HepG2 (cell line): ENCODE results near the gene FIBCD1. TPM values are rescaled to one million over a fixed set of nuclear protein-coding genes. Genes with fewer than 3 reads are reported as not detected.

ENCODE experiments used
- ATAC-seq: fragments of 200-7000 bp; cut with Tn5 transposase; 3 replicates; pipeline ENCODE4 v1.9.1; 2020; ENCODE audit warnings: mild to moderate bottlenecking, moderate library complexity
- BruUV-seq: library from RNA; stranded (reverse); fragments of 400-500 nt; replicated peaks from 2 replicates; lab custom pipeline; 2021; lab: Mats Ljungman, UMichigan
- CTCF ChIA-PET: fragments of 300-600 bp; formaldehyde crosslinking; extraction: SDS; loops from one replicate; lab custom pipeline; 2021; ENCODE audit warnings: low total read pairs, inconsistent platforms, low intra/inter-chr PET ratio; lab: Yijun Ruan, JAX
- POLR2A ChIA-PET: fragments of 350-600 bp; sonication (Branson Sonifier 250); formaldehyde crosslinking; loops from one replicate; lab custom pipeline; 2020; ENCODE audit warnings: antibody characterized with exemption, inconsistent platforms; lab: Yijun Ruan, JAX
- DNase-seq: peaks from one replicate; pipeline ENCODE4 v3.0.0-alpha.2; 2015; ENCODE audit warnings: low spot score
- FAIRE-seq: peaks from 3 replicates; lab custom pipeline; 2011; peaks lifted over from hg19 to GRCh38; lab: Jason Lieb, UNC
- H2AFZ ChIP-seq: one replicate; pipeline ENCODE4 v1.6.1; 2011; ENCODE audit warnings: low read length, inconsistent platforms
- H3K27ac ChIP-seq: fragments of 300-600 bp; 3 replicates; pipeline ENCODE4 v1.8.0; 2011; ENCODE audit warnings: mixed run types, mild to moderate bottlenecking, mixed read lengths, low read length, inconsistent platforms; ENCODE audit not compliant: insufficient read depth; ENCODE audit errors: extremely low read length
- H3K27me3 ChIP-seq, 2 experiments: fragments of 200-600 bp in 1 of 2; 2 replicates in 1 of 2; 3 replicates in 1 of 2; pipeline versions ENCODE4 v1.6.0 to v1.8.0; 2011; ENCODE audit warnings: low read length in 2 of 2, mild to moderate bottlenecking in 2 of 2, moderate library complexity in 2 of 2, inconsistent platforms in 1 of 2; ENCODE audit not compliant: insufficient read depth in 2 of 2, control insufficient read depth in 1 of 2
- H3K36me3 ChIP-seq, 2 experiments: fragments of 200-600 bp in 1 of 2; replicated peaks in 1 of 2; 2 replicates in 1 of 2; 3 replicates in 1 of 2; pipeline versions ENCODE4 v1.5.1 to v1.8.0; 2011; ENCODE audit warnings: low read length in 2 of 2, inconsistent platforms in 1 of 2; ENCODE audit not compliant: insufficient read depth in 2 of 2, control insufficient read depth in 1 of 2
- H3K4me1 ChIP-seq: 2 replicates; pipeline ENCODE4 v1.5.1; 2012; ENCODE audit warnings: low read length, inconsistent platforms; ENCODE audit not compliant: insufficient read depth
- H3K4me2 ChIP-seq: 2 replicates; pipeline ENCODE4 v1.6.0; 2011; ENCODE audit warnings: low read depth, low read length, inconsistent platforms
- H3K4me3 ChIP-seq, 3 experiments: fragments of 200-600 bp in 1 of 3; sonication (generic), shearing (Covaris generic) in 1 of 3; replicated peaks in 1 of 3; 2 replicates each; pipeline ENCODE4 v1.5.1; 2011 to 2016; ENCODE audit warnings: low read length in 3 of 3, inconsistent platforms in 2 of 3, low read depth in 2 of 3, mild to moderate bottlenecking in 2 of 3, control low read depth in 1 of 3, mixed read lengths in 1 of 3; ENCODE audit not compliant: insufficient read depth in 1 of 3
- H3K79me2 ChIP-seq: one replicate; pipeline ENCODE4 v1.6.1; 2011; ENCODE audit warnings: low read length, inconsistent platforms; ENCODE audit not compliant: insufficient read depth
- H3K9ac ChIP-seq: 2 replicates; pipeline ENCODE4 v1.6.0; 2011; ENCODE audit warnings: mild to moderate bottlenecking, low read depth, low read length, inconsistent platforms; ENCODE audit not compliant: insufficient read depth
- H3K9me3 ChIP-seq: 2 replicates; pipeline ENCODE4 v1.5.1; 2012; ENCODE audit warnings: mild to moderate bottlenecking, low read length
- H4K20me1 ChIP-seq: 2 replicates; pipeline ENCODE4 v1.6.0; 2011; ENCODE audit warnings: inconsistent platforms, mild to moderate bottlenecking, low read length, moderate library complexity; ENCODE audit not compliant: insufficient read depth
- EP300 ChIP-seq, 3 experiments: sonication (generic) in 1 of 3; formaldehyde crosslinking in 1 of 3; IDR thresholded peaks; 2 replicates each; pipeline versions ENCODE4 v1.5.1 to v1.6.1; 2011 to 2020; ENCODE audit warnings: low read depth in 2 of 3, low read length in 2 of 3, borderline replicate concordance in 1 of 3, improper control_type of control experiment in 1 of 3, mild to moderate bottlenecking in 1 of 3, missing genetic modification reagents in 1 of 3, moderate library complexity in 1 of 3
- ESRRA ChIP-seq: sonication (generic); formaldehyde crosslinking; IDR thresholded peaks from 2 replicates; pipeline ENCODE4 v1.5.1; 2020; ENCODE audit warnings: mild to moderate bottlenecking, low read depth, missing genetic modification reagents
- FIP1L1 ChIP-seq: fragments of 200-400 bp; formaldehyde crosslinking; IDR thresholded peaks from 2 replicates; pipeline ENCODE4 v1.6.1; 2018; ENCODE audit warnings: low read depth, mild to moderate bottlenecking, low read length, moderate library complexity, borderline replicate concordance; ENCODE audit not compliant: insufficient read depth
- RBFOX2 ChIP-seq: fragments of 200-400 bp; formaldehyde crosslinking; IDR thresholded peaks from 2 replicates; pipeline ENCODE4 v1.6.1; 2017; ENCODE audit warnings: low read depth, mild to moderate bottlenecking, low read length
- SETDB1 ChIP-seq: sonication (generic); formaldehyde crosslinking; IDR thresholded peaks from 2 replicates; pipeline ENCODE4 v1.5.1; 2020; ENCODE audit warnings: missing genetic modification reagents, mild to moderate bottlenecking, borderline replicate concordance
- ZBTB42 ChIP-seq: sonication (generic); formaldehyde crosslinking; IDR thresholded peaks from 2 replicates; pipeline ENCODE4 v1.5.0; 2020; ENCODE audit warnings: mild to moderate bottlenecking, missing genetic modification reagents
- ZNF329 ChIP-seq: sonication (generic); formaldehyde crosslinking; IDR thresholded peaks from 2 replicates; pipeline ENCODE4 v1.9.0; 2021; ENCODE audit warnings: low read depth, mild to moderate bottlenecking, missing genetic modification reagents
- ZNF383 ChIP-seq: sonication (generic); formaldehyde crosslinking; IDR thresholded peaks from 2 replicates; pipeline ENCODE4 v1.4.0; 2020; ENCODE audit warnings: missing genetic modification reagents, mild to moderate bottlenecking, borderline replicate concordance
- ZNF891 ChIP-seq: sonication (generic); formaldehyde crosslinking; IDR thresholded peaks from 2 replicates; pipeline ENCODE4 v1.5.0; 2020; ENCODE audit warnings: mild to moderate bottlenecking, missing genetic modification reagents
- WGBS: methylation state at CpG from one replicate; pipeline ENCODE4 v1.1.6; 2017; ENCODE audit warnings: low lambda C conversion rate; 5-methylcytosine and 5-hydroxymethylcytosine counted together
- in situ Hi-C: cut with HindIII; loops from 2 replicates; pipeline ENCODE4 v1.10.0; 2017; ENCODE audit warnings: low pct_unique_long_range_greater_than_20kb; ENCODE audit not compliant: extremely low pct_ligation_motif_present
- intact Hi-C: fragments of 100-400 bp; cut with micrococcal nuclease; formaldehyde crosslinking; loops from one replicate; pipeline ENCODE4 v1.10.0; 2022; ENCODE audit not compliant: unreplicated experiment
- polyA plus RNA-seq, 8 experiments: library from polyadenylated mRNA; depleted of rRNA in 3 of 8; stranded (reverse) in 7 of 8; unstranded in 1 of 8; fragments of >200 nt; fragmentation: Illumina TruSeq in 4 of 8; extraction: Trizol in 4 of 8; gene quantifications; 2 replicates each; pipeline versions ENCODE4 v1.2.1 to v1.2.3, GENCODE V29; 2011 to 2016; ENCODE audit warnings: low read depth in 4 of 8, missing spikeins in 1 of 8, mixed read lengths in 1 of 8; ENCODE audit not compliant: insufficient read depth in 1 of 8
- total RNA-seq, 5 experiments: library from RNA; depleted of rRNA; stranded (reverse); fragments of >200 nt; fragmentation: Illumina TruSeq; extraction: Trizol; gene quantifications; 2 replicates each; pipeline ENCODE4 v1.2.3, GENCODE V29; 2016; ENCODE audit warnings: low read depth in 1 of 5
- TF ChIP-seq, protein P1 (sequence below): IDR thresholded peaks from 2 replicates; pipeline ENCODE4 v1.6.1; 2016; ENCODE audit warnings: missing biosample characterization, missing genetic modification reagents, low read depth
- TF ChIP-seq, protein P2 (sequence below): sonication (generic); formaldehyde crosslinking; IDR thresholded peaks from 2 replicates; pipeline ENCODE4 v1.4.0; 2020; ENCODE audit warnings: missing genetic modification reagents

FIBCD1 gene
- total and polyA plus RNA-seq, 2 of the 13 experiments (the other 11 are each of a cell fraction or from before 2014, with no cell fraction given): 0.55 to 0.89 TPM

DNA sequence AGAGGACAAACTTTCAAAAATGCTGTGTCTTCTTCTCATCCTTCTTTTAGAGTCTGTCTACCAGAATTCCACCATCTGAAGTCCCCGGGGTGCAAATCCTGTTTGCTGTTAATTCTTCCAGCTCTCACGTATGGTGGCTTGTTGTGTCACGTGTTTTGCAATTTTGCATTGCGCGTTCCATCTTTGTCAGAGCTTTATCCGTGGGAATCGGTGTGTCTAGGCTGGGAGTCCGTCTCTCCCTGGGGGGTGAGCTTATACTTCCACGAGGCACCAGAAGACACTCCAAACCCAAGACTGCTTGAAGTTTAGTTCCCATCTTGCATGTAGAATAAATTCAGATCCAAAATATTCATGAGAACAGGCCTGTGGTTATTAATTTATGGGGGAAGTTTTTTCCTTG, 6.1 kb upstream of the FIBCD1 start:
- FAIRE-seq (no peak), DNase-seq (no peak), ATAC-seq (no peak)
- Histone ChIP-seq H2AFZ (no peak overlapping the region), H3K9ac (no peak overlapping the region), H3K4me3 (no peak overlapping the region), H4K20me1 (peaks cover 13% of the 10 kb centered on the region; the same call in 1 of the 2 replicates), H3K27ac (no peak overlapping the region), H3K27me3 (peaks cover 6 to 69% of the 10 kb centered on the region in 2 experiments; a peak in 4 of 5 replicates), H3K36me3 (no peaks in the 10 kb centered on the region), H3K4me2 (no peak overlapping the region), H3K79me2 (no peaks in the 10 kb centered on the region), H3K4me1 (peaks cover 13% of the 10 kb centered on the region), H3K9me3 (no peaks in the 10 kb centered on the region)
- intact Hi-C loops (no loop called here), in situ Hi-C loops (loop anchor here (10.0 kb wide), 1 partner anchor 170 kb away; no protein-coding TSS in a partner anchor)
- BruUV-seq: no TSS peak
- ChIA-PET POLR2A (no interaction called here), CTCF (no interaction called here)
- TF ChIP-seq FIP1L1: no peak
- TF ChIP-seq SETDB1 (CRISPR knock-in tag): no peak
- TF ChIP-seq, protein P1, sequence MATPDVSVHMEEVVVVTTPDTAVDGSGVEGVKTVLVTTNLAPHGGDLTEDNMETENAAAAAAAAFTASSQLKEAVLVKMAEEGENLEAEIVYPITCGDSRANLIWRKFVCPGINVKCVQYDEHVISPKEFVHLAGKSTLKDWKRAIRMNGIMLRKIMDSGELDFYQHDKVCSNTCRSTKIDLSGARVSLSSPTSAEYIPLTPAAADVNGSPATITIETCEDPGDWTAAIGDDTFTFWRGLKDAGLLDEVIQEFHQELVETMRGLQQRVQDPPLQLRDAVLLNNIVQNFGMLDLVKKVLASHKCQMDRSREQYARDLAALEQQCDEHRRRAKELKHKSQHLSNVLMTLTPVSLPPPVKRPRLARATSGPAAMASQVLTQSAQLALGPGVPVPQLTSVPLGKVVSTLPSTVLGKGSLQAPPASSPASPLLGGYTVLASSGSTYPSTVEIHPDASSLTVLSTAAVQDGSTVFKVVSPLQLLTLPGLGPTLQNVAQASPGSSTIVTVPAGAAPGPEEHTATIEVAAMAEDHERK (CRISPR knock-in tag): no peak
- no peak for TF ChIP-seq ZNF383 (CRISPR knock-in tag)
- TF ChIP-seq ZNF329 (CRISPR knock-in tag): no peak
- no peak for TF ChIP-seq ZNF891 (CRISPR knock-in tag)
- TF ChIP-seq ZBTB42 (CRISPR knock-in tag): no peak
- no peak for TF ChIP-seq EP300 (IDR thresholded peaks at IDR 0.05; ENCODE audit: low read depth in 2 of 2, low read length in 2 of 2)
- TF ChIP-seq EP300 (CRISPR knock-in tag; IDR thresholded peaks at IDR 0.05; ENCODE audit: borderline replicate concordance): no peak
- TF ChIP-seq RBFOX2: no peak
- TF ChIP-seq, protein P2, sequence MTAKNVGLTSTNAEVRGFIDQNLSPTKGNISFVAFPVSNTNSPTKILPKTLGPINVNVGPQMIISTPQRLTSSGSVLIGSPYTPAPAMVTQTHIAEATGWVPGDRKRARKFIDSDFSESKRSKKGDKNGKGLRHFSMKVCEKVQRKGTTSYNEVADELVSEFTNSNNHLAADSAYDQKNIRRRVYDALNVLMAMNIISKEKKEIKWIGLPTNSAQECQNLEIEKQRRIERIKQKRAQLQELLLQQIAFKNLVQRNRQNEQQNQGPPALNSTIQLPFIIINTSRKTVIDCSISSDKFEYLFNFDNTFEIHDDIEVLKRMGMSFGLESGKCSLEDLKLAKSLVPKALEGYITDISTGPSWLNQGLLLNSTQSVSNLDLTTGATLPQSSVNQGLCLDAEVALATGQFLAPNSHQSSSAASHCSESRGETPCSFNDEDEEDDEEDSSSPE (CRISPR knock-in tag): no peak
- TF ChIP-seq ESRRA (CRISPR knock-in tag): no peak
- WGBS: 47% methylated on average over 9 of the region's 9 CpGs
